ENCODE data around the gene VAT1L. TPM values are rescaled to one million over a fixed set of nuclear protein-coding genes. Genes with fewer than 3 reads are reported as not detected.

VAT1L gene
- total RNA-seq, 3 donors from 2014 or later (not counting 1 experiment from before 2014, with no cell fraction given), result not detected

- H3K4me1 Mint-ChIP-seq, result no peaks in the 10 kb centered on the region
- H3K9me3 Mint-ChIP-seq, result no peaks in the 10 kb centered on the region
- no peaks in the 10 kb centered on the region for H3K4me1 ChIP-seq (ENCODE audit: control insufficient read depth, insufficient read depth, low read length)
- no peak overlapping the region for H3K4me3 ChIP-seq (ENCODE audit: low read length)
- no peak overlapping the region for H3K4me3 Mint-ChIP-seq
- H3K27ac ChIP-seq (ENCODE audit: low read length), result no peak overlapping the region
- TF ChIP-seq CTCF (IDR thresholded peaks at IDR 0.05), result no peak
- no peaks in the 10 kb centered on the region for H3K36me3 ChIP-seq (ENCODE audit: control insufficient read depth, insufficient read depth, low read length)
- ATAC-seq, result no peak
- 87% methylated on average over 8 of the region's 8 CpGs for WGBS (ENCODE audit: insufficient coverage)
- DNase-seq, result no peak
- H3K36me3 Mint-ChIP-seq, result no peaks in the 10 kb centered on the region
- H3K27me3 Mint-ChIP-seq (ENCODE audit: low read depth in 2 of 2), result peaks cover 6 to 18% of the 10 kb centered on the region in 2 donors
- no peak overlapping the region for H3K27ac Mint-ChIP-seq
- H3K27me3 ChIP-seq (ENCODE audit: control insufficient read depth, insufficient read depth, low read length), result no peaks in the 10 kb centered on the region
- no peaks in the 10 kb centered on the region for H3K9me3 ChIP-seq (ENCODE audit: control insufficient read depth, insufficient read depth, low read length)
- intact Hi-C loops (cut with micrococcal nuclease), result no loop called here
Measured at GRCh38 chr16:77919761-77920415, 131.5 kb downstream of the VAT1L start.

- 87% methylated on average over 4 of the region's 4 CpGs for WGBS (ENCODE audit: insufficient coverage)
- Mint-ChIP-seq H3K36me3 (no peaks in the 10 kb centered on the region), H3K4me1 (no peaks in the 10 kb centered on the region), H3K9me3 (no peaks in the 10 kb centered on the region), H3K4me3 (no peak overlapping the region), H3K27ac (no peak overlapping the region), H3K27me3 (ENCODE audit: low read depth in 2 of 2) (peaks cover 6 to 18% of the 10 kb centered on the region in 2 donors)
- no peaks in the 10 kb centered on the region for H3K36me3 ChIP-seq (ENCODE audit: control insufficient read depth, insufficient read depth, low read length)
- no peaks in the 10 kb centered on the region for H3K27me3 ChIP-seq (ENCODE audit: control insufficient read depth, insufficient read depth, low read length)
- H3K27ac ChIP-seq (ENCODE audit: low read length), result no peak overlapping the region
- no peaks in the 10 kb centered on the region for H3K9me3 ChIP-seq (ENCODE audit: control insufficient read depth, insufficient read depth, low read length)
- H3K4me1 ChIP-seq (ENCODE audit: control insufficient read depth, insufficient read depth, low read length), result no peaks in the 10 kb centered on the region
- no peak for TF ChIP-seq CTCF (IDR thresholded peaks at IDR 0.05)
- intact Hi-C loops (cut with micrococcal nuclease), result no loop called here
- DNase-seq (no peak), ATAC-seq (no peak)
- no peak overlapping the region for H3K4me3 ChIP-seq (ENCODE audit: low read length)
Measured at GRCh38 chr16:77920984-77921383, 132.6 kb downstream of the VAT1L start.

GRCh38 chr16:77922228-77922754, 133.9 kb downstream of the VAT1L start:
- Histone ChIP-seq H3K36me3 (ENCODE audit: control insufficient read depth, insufficient read depth, low read length) (no peaks in the 10 kb centered on the region), H3K4me3 (ENCODE audit: low read length) (no peak overlapping the region), H3K4me1 (ENCODE audit: control insufficient read depth, insufficient read depth, low read length) (no peaks in the 10 kb centered on the region), H3K27me3 (ENCODE audit: control insufficient read depth, insufficient read depth, low read length) (no peaks in the 10 kb centered on the region), H3K9me3 (ENCODE audit: control insufficient read depth, insufficient read depth, low read length) (no peaks in the 10 kb centered on the region), H3K27ac (ENCODE audit: low read length) (no peak overlapping the region)
- no peak overlapping the region for H3K4me3 Mint-ChIP-seq
- WGBS (ENCODE audit: insufficient coverage), result 82% methylated on average over 6 of the region's 6 CpGs
- no peak for TF ChIP-seq CTCF (IDR thresholded peaks at IDR 0.05)
- DNase-seq, result no peak
- no peak overlapping the region for H3K27ac Mint-ChIP-seq
- peaks cover 6 to 9% of the 10 kb centered on the region in 2 donors for H3K27me3 Mint-ChIP-seq (ENCODE audit: low read depth in 2 of 2)
- no peak for ATAC-seq
- H3K36me3 Mint-ChIP-seq, result no peaks in the 10 kb centered on the region
- H3K4me1 Mint-ChIP-seq, result no peaks in the 10 kb centered on the region
- no peaks in the 10 kb centered on the region for H3K9me3 Mint-ChIP-seq
- intact Hi-C loops (cut with micrococcal nuclease), result no loop called here

- Mint-ChIP-seq H3K27me3 (ENCODE audit: low read depth in 2 of 2) (no peaks in the 10 kb centered on the region), H3K9me3 (no peaks in the 10 kb centered on the region), H3K4me1 (no peaks in the 10 kb centered on the region), H3K4me3 (no peak overlapping the region), H3K27ac (no peak overlapping the region), H3K36me3 (no peaks in the 10 kb centered on the region)
- Histone ChIP-seq H3K27me3 (ENCODE audit: control insufficient read depth, insufficient read depth, low read length) (no peaks in the 10 kb centered on the region), H3K27ac (ENCODE audit: low read length) (no peak overlapping the region), H3K4me1 (ENCODE audit: control insufficient read depth, insufficient read depth, low read length) (no peaks in the 10 kb centered on the region), H3K36me3 (ENCODE audit: control insufficient read depth, insufficient read depth, low read length) (no peaks in the 10 kb centered on the region), H3K4me3 (ENCODE audit: low read length) (no peak overlapping the region), H3K9me3 (ENCODE audit: control insufficient read depth, insufficient read depth, low read length) (no peaks in the 10 kb centered on the region)
- DNase-seq (no peak), ATAC-seq (no peak)
- WGBS (ENCODE audit: insufficient coverage), result 81% methylated on average over 2 of the region's 4 CpGs
- TF ChIP-seq CTCF (IDR thresholded peaks at IDR 0.05), result no peak
- intact Hi-C loops (cut with micrococcal nuclease), result no loop called here
Measured at GRCh38 chr16:77925531-77925930, 137.2 kb downstream of the VAT1L start.
